ENCODE measurements around the gene HOXD8.

Gene HOXD8

GRCh38 chr2:176128982-176129796, at the start of gene HOXD8:
HOXD8 (plus strand) TSS chr2:176129705; CDS start chr2:176130367, 662 bp downstream.
- peak; percentile 92 for DNase-seq (ENCODE audit: low spot score)

- peak; percentile 75 for DNase-seq (ENCODE audit: low spot score)
Observed at GRCh38 chr2:176079831-176080539, 49.5 kb upstream of the HOXD8 start.

GRCh38 chr2:176080540-176081375, 48.7 kb upstream of the HOXD8 start:
- peak; percentile 75 for DNase-seq (ENCODE audit: low spot score)

GRCh38 chr2:176081376-176081836, 48.1 kb upstream of the HOXD8 start:
- DNase-seq (ENCODE audit: low spot score) = no peak

GRCh38 chr2:176081837-176082524, 47.5 kb upstream of the HOXD8 start:
- peak; percentile 72 for DNase-seq (ENCODE audit: low spot score)

GRCh38 chr2:176082525-176082823, 47.0 kb upstream of the HOXD8 start:
- no peak for DNase-seq (ENCODE audit: low spot score)

GRCh38 chr2:176082824-176083751, 46.4 kb upstream of the HOXD8 start:
- peak; percentile 70 for DNase-seq (ENCODE audit: low spot score)

GRCh38 chr2:176083796-176084261, 45.7 kb upstream of the HOXD8 start, which contains the start of gene EVX2:
EVX2 (minus strand) TSS chr2:176083962; CDS start chr2:176083776, 186 bp downstream.
- peak; percentile 64 for DNase-seq (ENCODE audit: low spot score)

GRCh38 chr2:176084611-176085119, 44.8 kb upstream of the HOXD8 start:
- DNase-seq (ENCODE audit: low spot score) = peak; percentile 63

GRCh38 chr2:176085120-176085788, 44.3 kb upstream of the HOXD8 start:
- DNase-seq (ENCODE audit: low spot score) = peak; percentile 68

- peak; percentile 77 for DNase-seq (ENCODE audit: low spot score)
Observed at GRCh38 chr2:176085861-176086771, 43.4 kb upstream of the HOXD8 start.

- DNase-seq (ENCODE audit: low spot score) = peak; percentile 49
Observed at GRCh38 chr2:176087330-176088047, 42.0 kb upstream of the HOXD8 start.

- peak; percentile 84 for DNase-seq (ENCODE audit: low spot score)
Observed at GRCh38 chr2:176088048-176088936, 41.2 kb upstream of the HOXD8 start.

- peak; percentile 30 for DNase-seq (ENCODE audit: low spot score)
Observed at GRCh38 chr2:176088937-176089842, 40.3 kb upstream of the HOXD8 start.

- no peak for DNase-seq (ENCODE audit: low spot score)
Observed at GRCh38 chr2:176089843-176090395, 39.6 kb upstream of the HOXD8 start.
